ENCODE results near the gene PYROXD2.

The PYROXD2 gene

GRCh38 chr10:98414932-98415730 is at the start of gene PYROXD2:
PYROXD2 (minus strand) TSS chr10:98415182; CDS start chr10:98415135, 47 bp downstream.
- peak; percentile 94 for DNase-seq (ENCODE audit: low read depth)
- TF ChIP-seq CTCF (IDR thresholded peaks at IDR 0.05; ENCODE audit: low read length, missing control alignments): no peak
- H3K4me3 ChIP-seq (replicated peaks; ENCODE audit: low read depth, low read length): peak within 1 kb of the TSS; percentile 73

DNA sequence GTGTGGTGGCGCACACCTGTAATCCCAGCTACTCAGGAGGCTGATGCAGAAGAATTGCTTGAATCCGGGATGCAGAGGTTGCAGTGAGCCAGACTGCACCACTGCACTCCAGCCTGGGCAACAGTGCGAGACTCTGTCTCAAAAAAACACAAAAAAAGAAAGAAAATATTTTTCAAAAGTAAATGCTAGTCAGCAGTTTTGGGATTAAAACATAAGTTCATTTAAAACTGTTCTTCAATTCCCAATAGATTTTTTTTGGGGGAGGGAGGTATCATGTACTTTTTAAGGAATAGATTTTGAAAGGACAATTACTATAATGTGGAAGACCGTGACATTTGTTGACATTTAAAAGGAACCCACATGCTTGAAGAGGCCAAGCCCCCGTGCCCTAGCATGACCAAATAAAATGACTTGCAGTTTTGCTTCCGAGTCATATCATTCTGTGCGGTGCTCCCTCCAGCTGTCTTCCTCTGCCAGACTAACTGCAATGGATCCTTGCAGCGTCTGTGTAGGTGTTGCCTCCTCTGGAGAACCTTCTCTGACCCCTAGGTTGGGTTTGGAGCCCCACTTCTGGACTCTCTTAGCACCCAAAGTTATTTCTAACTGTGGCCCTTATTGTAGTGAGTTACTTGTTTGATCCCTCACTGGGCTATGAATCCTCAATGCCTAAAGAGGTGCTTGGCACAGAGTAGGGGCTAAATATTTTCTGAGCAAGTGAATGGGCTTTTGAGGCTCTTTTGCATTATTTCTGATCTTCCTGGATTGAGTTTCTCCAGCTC is 49.2 kb upstream of the PYROXD2 start:
- no peak for DNase-seq (ENCODE audit: low read depth)
- no peak for TF ChIP-seq CTCF (IDR thresholded peaks at IDR 0.05; ENCODE audit: low read length, missing control alignments)
- H3K4me3 ChIP-seq (replicated peaks; ENCODE audit: low read depth, low read length): no peak overlapping the region

DNA sequence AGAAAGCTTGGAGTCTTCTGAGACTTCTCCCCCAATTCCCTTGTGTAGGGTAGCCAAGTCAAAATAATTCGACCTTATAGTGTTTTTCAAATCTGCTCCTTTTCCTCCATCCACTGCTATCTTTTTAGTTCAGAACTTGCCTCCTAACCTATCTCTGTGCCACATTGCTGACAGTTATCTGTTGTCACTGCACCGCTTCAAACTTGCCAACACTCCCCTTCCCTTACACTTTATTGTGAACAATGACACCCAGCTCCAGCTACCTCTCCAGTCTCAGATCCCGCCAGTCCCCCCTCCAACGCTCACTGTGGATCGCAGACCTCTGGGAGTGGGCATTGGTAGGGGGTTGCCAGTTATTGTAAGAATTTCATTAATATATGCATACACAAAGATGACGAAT is 48.0 kb upstream of the PYROXD2 start:
- no peak for DNase-seq (ENCODE audit: low read depth)
- no peak overlapping the region for H3K4me3 ChIP-seq (replicated peaks; ENCODE audit: low read depth, low read length)
- no peak for TF ChIP-seq CTCF (IDR thresholded peaks at IDR 0.05; ENCODE audit: low read length, missing control alignments)

DNA sequence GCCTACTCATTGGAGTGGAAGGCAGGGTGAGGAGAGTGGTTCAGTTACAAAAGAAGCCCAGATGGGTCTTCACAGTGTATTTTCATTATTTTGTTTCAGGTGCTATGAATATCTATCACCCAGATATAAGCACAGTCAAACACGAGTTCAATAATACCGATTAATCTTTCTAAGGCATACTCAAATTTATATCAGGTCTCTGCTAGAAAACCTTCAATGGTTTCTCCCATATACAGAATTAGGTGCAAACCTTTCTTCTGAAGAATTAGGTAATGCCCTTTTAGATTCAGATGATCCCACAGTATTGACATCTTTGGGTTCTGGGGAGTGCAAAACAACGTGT is 46.5 kb upstream of the PYROXD2 start:
- H3K4me3 ChIP-seq (replicated peaks; ENCODE audit: low read depth, low read length): no peak overlapping the region
- TF ChIP-seq CTCF (IDR thresholded peaks at IDR 0.05; ENCODE audit: low read length, missing control alignments): no peak
- DNase-seq (ENCODE audit: low read depth): no peak

DNA sequence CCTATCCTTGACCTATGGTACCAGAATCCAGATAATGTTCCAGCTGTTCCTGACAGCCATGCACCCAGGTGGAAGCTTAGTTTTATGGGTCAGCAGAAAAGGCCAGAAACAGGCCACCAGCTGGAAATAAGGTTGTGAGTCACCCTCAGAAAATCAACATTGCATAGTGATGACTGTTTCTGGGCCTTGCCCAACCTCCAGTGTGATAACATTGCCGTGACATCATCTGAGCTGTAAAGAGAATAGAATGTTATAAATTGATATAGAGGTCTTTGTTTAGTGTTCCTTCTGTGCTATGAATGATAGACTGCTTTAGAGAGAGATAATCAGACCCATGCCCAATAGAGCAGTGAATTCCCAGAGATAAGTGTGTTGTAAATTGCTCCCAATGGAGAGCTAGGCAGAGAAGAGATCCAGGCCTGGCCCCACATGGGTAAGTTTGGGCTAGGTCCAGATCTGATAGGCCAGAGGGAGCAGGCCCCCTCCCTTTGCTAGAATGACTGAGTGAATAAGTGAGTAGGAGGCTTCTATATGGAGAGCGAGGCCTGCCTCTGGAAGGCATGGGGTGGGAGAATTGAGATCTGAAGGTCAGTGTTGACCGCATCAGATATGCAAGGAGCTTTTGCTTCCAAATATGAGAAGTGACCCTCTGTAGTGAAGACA is 46.0 kb upstream of the PYROXD2 start:
- TF ChIP-seq CTCF (IDR thresholded peaks at IDR 0.05; ENCODE audit: low read length, missing control alignments): no peak
- peak; percentile 94 for DNase-seq (ENCODE audit: low read depth)
- H3K4me3 ChIP-seq (replicated peaks; ENCODE audit: low read depth, low read length): no peak overlapping the region

DNA sequence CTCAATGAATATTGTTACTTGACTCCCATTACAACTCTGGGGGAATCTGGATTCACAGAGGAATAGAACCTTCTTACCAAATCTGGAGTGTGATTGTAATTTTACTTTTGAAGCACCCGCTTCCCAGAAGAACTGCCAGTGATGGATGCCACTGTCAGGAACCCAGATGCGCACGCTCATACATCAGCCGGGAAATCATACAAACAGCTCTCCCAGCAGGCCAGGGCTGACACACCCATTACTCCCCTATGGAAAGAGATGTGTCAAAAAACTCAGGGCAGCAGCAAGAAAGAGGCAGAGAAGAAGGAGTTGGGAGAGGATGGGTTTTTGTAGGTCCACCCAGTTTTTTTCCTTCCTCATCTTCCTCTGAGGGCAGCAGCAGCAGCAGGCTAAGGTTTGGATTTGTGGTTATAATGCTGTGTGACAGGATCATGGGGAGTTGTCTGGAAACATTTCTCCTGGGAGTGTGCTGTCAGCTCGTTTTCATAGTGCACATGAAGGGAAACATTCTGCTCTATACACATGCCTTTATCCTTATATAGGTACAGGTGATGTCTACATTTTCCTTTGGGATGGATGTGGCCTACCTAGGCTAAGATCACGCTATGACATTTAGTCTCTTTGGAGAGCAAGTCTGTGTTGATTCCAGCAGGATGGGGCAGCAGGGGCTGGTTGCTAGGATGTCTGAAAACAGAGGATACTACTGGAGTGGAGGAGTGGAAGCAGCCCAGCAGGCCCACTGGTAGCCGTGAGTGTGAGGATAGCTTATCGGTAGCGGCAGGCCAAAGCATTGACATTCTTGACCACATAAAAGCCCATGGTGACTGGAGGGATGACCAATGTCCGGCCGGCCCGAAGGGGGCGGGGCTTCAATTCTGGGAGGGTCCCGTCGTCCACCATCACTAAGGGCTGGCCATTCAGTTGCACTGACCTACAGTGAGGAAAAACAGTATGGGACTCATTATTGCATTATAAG is 44.1 kb upstream of the PYROXD2 start:
- H3K4me3 ChIP-seq (replicated peaks; ENCODE audit: low read depth, low read length): no peak overlapping the region
- DNase-seq (ENCODE audit: low read depth): no peak
- TF ChIP-seq CTCF (IDR thresholded peaks at IDR 0.05; ENCODE audit: low read length, missing control alignments): no peak

Measured in fibroblast of pulmonary artery (primary cell).